ENCODE results near the gene DOCK8. TPM values are rescaled to one million over a fixed set of nuclear protein-coding genes. Genes with fewer than 3 reads are reported as not detected.
"Not testable (repeated sequence)": the region's sequence is repeated elsewhere in the genome, so short reads cannot be mapped to it uniquely, and the experiment has no call there.

Gene DOCK8
- total RNA-seq, 1 experiment from 2014 or later, result 7.5 TPM

- no peak overlapping the region for H3K4me3 ChIP-seq
- no peak overlapping the region for H3K4me2 ChIP-seq
- POLR2A ChIA-PET (ENCODE audit: unreplicated experiment), result interaction anchor here (0.6 kb wide), 1 partner anchor 150 kb away, joined by 3 read pairs; no protein-coding TSS in a partner anchor
- TF ChIP-seq EZH2 (IDR thresholded peaks at IDR 0.05; ENCODE audit: low read depth), result no peak
- no peak for TF ChIP-seq CTCF (conservative IDR thresholded peaks at IDR 0.05)
- no peaks in the 10 kb centered on the region for H3K9me3 ChIP-seq (ENCODE audit: insufficient read depth, low read depth)
- BruUV-seq (replicated peaks), result no TSS peak
- H3K79me2 ChIP-seq (ENCODE audit: low read depth), result no peaks in the 10 kb centered on the region
- no peak overlapping the region for H2AFZ ChIP-seq
- H3K36me3 ChIP-seq (ENCODE audit: low read depth), result no peaks in the 10 kb centered on the region
- H4K20me1 ChIP-seq (ENCODE audit: insufficient read depth), result no peaks in the 10 kb centered on the region
- no peaks in the 10 kb centered on the region for H3K9me2 ChIP-seq (ENCODE audit: insufficient read depth)
- no peaks in the 10 kb centered on the region for H3K27me3 ChIP-seq (ENCODE audit: insufficient read depth, low read depth)
- no peak for DNase-seq
- CTCF ChIA-PET, result no interaction called here
- intact Hi-C loops (cut with micrococcal nuclease; ENCODE audit: unreplicated experiment), result no loop called here
- no peaks in the 10 kb centered on the region for H3F3A ChIP-seq (ENCODE audit: insufficient read depth, low read depth)
- H3K4me1 ChIP-seq (replicated peaks; ENCODE audit: insufficient read depth), result no peaks in the 10 kb centered on the region
- H3K27ac ChIP-seq, result no peak overlapping the region
Observed at GRCh38 chr9:406886-407654, 192.4 kb downstream of the DOCK8 start.

GRCh38 chr9:409655-410054 is 195.0 kb downstream of the DOCK8 start:
- H3K4me2 ChIP-seq; H3F3A ChIP-seq (ENCODE audit: insufficient read depth, low read depth); H2AFZ ChIP-seq; H3K4me3 ChIP-seq; H3K27ac ChIP-seq; H3K9me3 ChIP-seq (ENCODE audit: insufficient read depth, low read depth); H3K36me3 ChIP-seq (ENCODE audit: low read depth); H3K79me2 ChIP-seq (ENCODE audit: low read depth); DNase-seq; H3K9me2 ChIP-seq (ENCODE audit: insufficient read depth); intact Hi-C loops (cut with micrococcal nuclease; ENCODE audit: unreplicated experiment); H3K4me1 ChIP-seq (replicated peaks; ENCODE audit: insufficient read depth); H4K20me1 ChIP-seq (ENCODE audit: insufficient read depth); BruUV-seq (replicated peaks); POLR2A ChIA-PET (ENCODE audit: unreplicated experiment); CTCF ChIA-PET; H3K27me3 ChIP-seq (ENCODE audit: insufficient read depth, low read depth): not testable (repeated sequence)

- no peak overlapping the region for H2AFZ ChIP-seq
- no peaks in the 10 kb centered on the region for H3K36me3 ChIP-seq (ENCODE audit: low read depth)
- TF ChIP-seq EZH2 (IDR thresholded peaks at IDR 0.05; ENCODE audit: low read depth), result no peak
- no peak for TF ChIP-seq CTCF (conservative IDR thresholded peaks at IDR 0.05)
- intact Hi-C loops (cut with micrococcal nuclease; ENCODE audit: unreplicated experiment), result no loop called here
- POLR2A ChIA-PET (ENCODE audit: unreplicated experiment), result no interaction called here
- H3K4me2 ChIP-seq, result no peak overlapping the region
- H3K9me2 ChIP-seq (ENCODE audit: insufficient read depth), result no peaks in the 10 kb centered on the region
- no peaks in the 10 kb centered on the region for H3K27me3 ChIP-seq (ENCODE audit: insufficient read depth, low read depth)
- H3K4me1 ChIP-seq (replicated peaks; ENCODE audit: insufficient read depth), result peaks cover 29% of the 10 kb centered on the region
- peaks cover 10% of the 10 kb centered on the region; the same call in 1 of the 2 replicates for H3F3A ChIP-seq (ENCODE audit: insufficient read depth, low read depth)
- no peak overlapping the region for H3K27ac ChIP-seq
- no TSS peak for BruUV-seq (replicated peaks)
- DNase-seq, result no peak
- no peak overlapping the region for H3K4me3 ChIP-seq
- no peaks in the 10 kb centered on the region for H4K20me1 ChIP-seq (ENCODE audit: insufficient read depth)
- H3K9me3 ChIP-seq (ENCODE audit: insufficient read depth, low read depth), result no peaks in the 10 kb centered on the region
- no peaks in the 10 kb centered on the region for H3K79me2 ChIP-seq (ENCODE audit: low read depth)
- CTCF ChIA-PET, result no interaction called here
Observed at GRCh38 chr9:414595-414994, 199.9 kb downstream of the DOCK8 start.

Measured in PC-9 (cell line).